CD4-positive, alpha-beta T cell treated with Interleukin-6 at 100 ng/mL for 8 hours (primary cell): ENCODE results near the gene HCAR1.
"Not testable (repeated sequence)": the region's sequence is repeated elsewhere in the genome, so short reads cannot be mapped to it uniquely, and the experiment has no call there.

Experiments used
- DNase-seq: peaks from one replicate; pipeline ENCODE4 v3.0.0-alpha.2; 2020; ENCODE audit warnings: mixed read lengths, low spot score

HCAR1 gene

GRCh38 chr12:122730215-122731014 lies at the start of gene HCAR1:
Gene HCAR1 (minus strand): TSS chr12:122730844. CDS start chr12:122730339, 505 bp downstream.
- peak; percentile 32 for DNase-seq

DNA sequence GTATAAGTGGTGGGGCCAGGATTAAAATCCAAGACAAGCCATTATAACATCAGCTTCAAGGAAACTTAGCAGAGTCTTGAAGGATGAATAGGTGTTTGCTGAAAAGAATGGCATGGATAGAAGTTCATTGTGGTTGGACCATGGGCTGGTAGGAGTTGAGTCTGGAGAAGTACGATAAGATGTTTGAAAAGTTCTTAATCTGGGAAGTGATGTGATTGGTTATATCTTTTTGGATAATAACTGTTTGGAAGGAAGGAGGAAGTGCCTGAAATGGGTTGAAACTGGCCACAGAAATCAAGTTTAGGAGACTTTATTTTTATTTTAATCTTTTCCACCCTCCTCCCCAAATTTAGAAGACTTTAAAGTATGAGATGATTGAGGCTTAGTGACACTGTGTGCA lies 26.9 kb upstream of the HCAR1 start:
- no peak for DNase-seq

- no peak for DNase-seq
Measured at GRCh38 chr12:122754790-122755189, 24.1 kb upstream of the HCAR1 start.

- no peak for DNase-seq
Measured at GRCh38 chr12:122753319-122753650, 22.6 kb upstream of the HCAR1 start.

DNA sequence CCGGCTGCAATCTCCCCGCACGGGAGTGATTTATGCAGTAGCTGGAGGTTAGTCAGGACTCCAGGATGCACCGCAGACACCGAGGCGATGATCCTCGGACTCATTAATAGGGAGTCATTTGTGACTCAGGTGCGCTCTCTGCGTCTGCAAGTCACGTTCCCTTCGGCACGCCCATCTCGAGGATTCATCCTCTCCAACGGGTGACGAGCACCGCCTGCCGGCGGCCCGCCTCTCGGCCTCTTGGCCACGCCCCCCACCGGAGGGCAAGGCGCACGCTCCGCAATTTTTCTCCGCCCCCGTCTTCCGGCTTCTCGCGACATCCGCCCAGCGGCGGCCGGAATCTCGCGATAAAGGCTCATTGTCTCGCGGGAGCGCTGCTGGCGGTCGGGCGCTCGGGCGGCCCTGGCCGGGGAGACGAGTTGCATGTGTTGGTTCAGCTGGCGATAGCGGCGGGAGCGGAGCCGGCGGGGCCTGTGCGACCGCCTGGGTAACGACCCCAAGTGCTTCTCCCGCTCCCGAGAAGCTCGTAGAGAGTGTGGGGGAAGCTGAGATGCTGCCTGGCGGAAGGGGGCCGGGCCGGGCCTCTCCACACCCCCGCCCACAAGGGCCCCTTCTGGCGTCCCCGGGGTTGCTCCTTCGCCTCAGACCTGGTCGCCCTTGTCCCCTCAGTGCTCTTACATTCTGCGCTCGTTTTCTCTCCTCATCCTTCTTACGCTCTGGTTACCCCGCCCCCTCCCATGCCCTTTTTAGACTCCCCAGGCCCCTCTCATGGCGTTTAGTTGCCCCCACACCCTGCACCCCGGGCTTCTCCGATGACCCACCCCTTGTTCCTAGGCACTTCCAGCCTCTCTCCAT lies 22.0 kb upstream of the HCAR1 start, which contains the start of gene DENR:
Gene DENR, plus strand, starts transcription at position 361 of the 855 bp plus-strand sequence. CDS start 878 bp downstream, outside the sequence.
- DNase-seq: peak; percentile 99

- not testable (repeated sequence) for DNase-seq
Measured at GRCh38 chr12:122750781-122751515, 20.3 kb upstream of the HCAR1 start.

GRCh38 chr12:122749569-122750332 lies 19.1 kb upstream of the HCAR1 start:
- no peak for DNase-seq

GRCh38 chr12:122747224-122748135 lies 16.8 kb upstream of the HCAR1 start:
- DNase-seq: no peak

- DNase-seq: no peak
Measured at GRCh38 chr12:122743895-122744525, 13.4 kb upstream of the HCAR1 start.

- no peak for DNase-seq
Measured at GRCh38 chr12:122740351-122740750, 9.7 kb upstream of the HCAR1 start.

DNA sequence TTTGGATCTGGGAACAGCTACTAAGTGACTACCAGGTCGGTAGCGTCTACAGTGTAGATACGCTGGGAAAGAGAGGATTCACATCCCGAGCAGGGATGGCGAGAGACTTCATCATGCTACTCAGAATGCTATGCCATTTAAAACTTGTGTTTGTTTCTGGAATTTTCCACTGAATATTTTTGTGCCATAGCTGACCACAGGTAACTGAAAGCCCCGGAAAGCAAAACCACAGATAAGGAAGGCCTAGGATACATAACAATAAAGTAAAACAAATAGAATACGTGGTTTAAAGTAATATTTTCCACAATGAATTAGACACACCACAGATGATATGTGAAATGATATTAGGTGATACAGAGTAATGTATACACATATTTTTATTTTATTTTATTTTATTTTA lies 7.9 kb upstream of the HCAR1 start:
- no peak for DNase-seq

DNA sequence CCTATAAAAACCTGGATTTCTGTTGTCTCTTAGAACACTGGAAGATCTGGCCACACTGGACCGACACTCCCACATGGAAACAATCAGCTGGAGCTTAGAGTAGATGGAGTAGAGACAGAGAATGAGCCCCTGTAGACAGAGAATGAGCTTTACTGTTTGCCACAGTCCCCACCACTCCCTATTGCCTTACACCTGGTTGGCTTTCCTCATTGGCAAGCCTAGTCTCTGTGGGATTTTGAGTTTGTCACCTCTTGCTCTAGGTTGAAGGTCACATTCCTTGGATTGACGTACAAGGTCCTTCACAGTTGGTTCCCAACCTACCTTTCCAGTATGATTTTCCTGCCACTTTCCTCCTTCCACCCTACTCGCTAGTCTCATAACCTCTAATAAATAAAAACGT lies 2.0 kb upstream of the HCAR1 start:
- DNase-seq: no peak

DNA sequence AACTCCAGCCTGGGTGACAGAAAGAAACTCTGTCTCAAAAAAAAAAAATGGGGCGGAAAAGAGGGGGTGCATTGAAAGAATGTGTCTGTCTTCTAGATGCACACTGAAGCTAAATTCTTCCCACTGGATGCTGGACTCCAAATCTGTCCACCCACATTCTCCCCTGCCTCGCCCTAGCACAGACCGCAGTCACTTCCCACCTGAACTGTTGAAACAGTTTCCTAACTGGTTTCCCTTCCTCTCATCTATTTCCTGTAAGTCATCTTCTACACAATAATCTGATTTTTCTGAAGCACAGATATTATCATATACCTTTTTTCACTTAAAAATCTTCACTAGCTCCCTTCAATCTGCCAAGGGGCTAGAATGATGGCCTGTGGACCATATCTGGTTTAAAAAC lies 1.5 kb upstream of the HCAR1 start:
- DNase-seq: no peak

DNA sequence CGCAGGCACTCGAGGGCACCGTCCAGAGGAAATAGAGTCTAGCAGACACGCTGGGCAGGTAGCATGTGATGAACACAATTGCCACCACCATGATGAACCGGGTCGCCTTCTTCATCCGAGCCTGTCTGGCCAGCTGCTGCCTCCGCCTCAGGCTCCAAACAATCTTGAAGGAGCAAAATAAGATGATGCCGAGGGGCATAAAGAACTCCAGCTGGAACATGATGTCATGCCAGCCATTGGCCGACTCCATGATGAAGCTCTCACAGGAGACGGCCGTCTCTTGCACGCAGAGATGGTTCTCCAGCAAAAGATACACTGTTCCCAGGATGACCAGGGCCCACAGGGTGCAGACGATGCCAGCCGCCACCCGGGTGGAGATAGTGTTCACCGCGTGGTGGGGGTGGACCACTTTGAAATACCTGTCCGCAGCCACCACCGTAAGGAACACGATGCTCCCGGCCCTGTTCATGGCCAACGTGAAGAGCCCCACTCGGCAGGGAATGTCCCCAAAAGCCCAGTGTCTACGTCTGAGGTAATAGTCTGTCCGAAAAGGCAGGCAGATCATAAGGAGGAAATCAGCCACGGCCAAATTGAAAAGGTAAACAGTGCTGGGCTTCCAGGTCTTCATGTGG lies 945 bp downstream of the HCAR1 start:
- no peak for DNase-seq

GRCh38 chr12:122726080-122726558 lies 4.5 kb downstream of the HCAR1 start:
- peak; percentile 33 for DNase-seq

DNA sequence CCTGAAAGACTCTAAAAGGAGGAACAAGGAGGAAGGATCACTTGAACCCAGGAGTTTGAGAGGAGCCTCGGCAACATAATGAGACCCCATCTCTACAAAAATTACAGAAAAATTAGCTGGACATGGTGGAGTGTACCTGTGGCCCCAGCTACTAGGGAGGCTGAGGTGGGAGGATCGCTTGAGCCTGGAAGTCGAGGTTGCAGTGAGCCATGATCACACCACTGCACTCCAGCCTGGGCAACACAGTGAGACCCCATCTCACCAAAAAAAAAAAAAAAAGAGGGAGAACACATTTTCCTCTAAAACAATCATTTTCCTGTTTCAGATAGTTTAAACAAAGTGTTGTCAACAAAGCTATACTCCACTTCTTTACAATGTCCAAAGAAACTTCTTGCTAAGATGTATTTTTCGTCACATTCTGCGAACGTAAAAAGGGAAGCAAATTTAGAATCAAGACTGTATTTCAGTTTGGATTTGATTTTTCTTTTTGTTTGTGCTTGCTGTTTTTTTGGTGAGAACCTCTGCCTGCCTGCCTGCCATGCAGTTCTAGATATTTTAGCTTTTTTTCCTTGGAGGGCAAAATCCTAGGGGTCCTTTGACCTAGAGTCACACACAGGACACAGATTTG lies 5.1 kb downstream of the HCAR1 start:
- DNase-seq: no peak

GRCh38 chr12:122724641-122725243 lies 5.9 kb downstream of the HCAR1 start:
- DNase-seq: no peak

DNA sequence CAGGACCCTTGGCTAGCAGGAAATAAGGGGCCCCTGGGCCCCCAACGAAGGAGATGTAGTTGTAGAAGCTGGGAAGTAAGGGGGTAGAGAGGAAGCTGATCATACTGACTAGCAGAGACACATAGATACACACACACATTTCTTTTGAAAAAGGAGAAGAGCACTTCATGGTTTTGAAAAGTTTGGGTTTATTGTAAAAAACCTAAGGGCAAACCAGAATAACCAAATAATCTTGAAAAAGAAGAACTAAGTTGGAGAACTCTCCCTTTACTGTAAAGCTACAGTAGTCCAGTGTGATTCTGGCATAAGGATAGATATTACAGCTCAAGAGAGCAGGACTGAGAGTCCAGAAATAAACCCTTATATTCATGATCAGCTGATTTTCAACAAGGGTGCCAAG lies 8.3 kb downstream of the HCAR1 start:
- no peak for DNase-seq
